IMR-90 (cell line): Measurements from ENCODE around the gene SLC48A1. TPM values are rescaled to one million over a fixed set of nuclear protein-coding genes. Genes with fewer than 3 reads are reported as not detected.

Source experiments
- ATAC-seq: fragments of 200-7000 bp; cut with Tn5 transposase; 2 replicates; pipeline ENCODE4 v1.9.1; 2020; ENCODE audit warnings: low read depth, mild to moderate bottlenecking, moderate library complexity
- BruUV-seq: library from RNA; stranded (reverse); fragments of 400-500 nt; replicated peaks from 2 replicates; lab custom pipeline; 2021; lab: Mats Ljungman, UMichigan
- CTCF ChIA-PET: fragments of 300-600 bp; formaldehyde crosslinking; extraction: SDS; loops from one replicate; lab custom pipeline; 2021; ENCODE audit warnings: antibody characterized with exemption; lab: Yijun Ruan, JAX
- POLR2A ChIA-PET: fragments of 300-600 bp; sonication (Branson Sonifier 250); formaldehyde crosslinking; loops from one replicate; lab custom pipeline; 2022; ENCODE audit warnings: antibody characterized with exemption; ENCODE audit not compliant: unreplicated experiment; lab: Charles Lee
- DNase-seq: peaks from one replicate; pipeline ENCODE4 v3.0.0; 2013
- H2AFZ ChIP-seq: replicated peaks from 2 replicates; pipeline ENCODE3; 2013; ENCODE audit warnings: low read length, mild to moderate bottlenecking; ENCODE audit not compliant: poor library complexity
- H2AK5ac ChIP-seq: 2 replicates; pipeline ENCODE4 v1.6.1; 2013; ENCODE audit warnings: low read depth, low read length, inconsistent platforms
- H2AK9ac ChIP-seq: replicated peaks from 2 replicates; pipeline ENCODE3; 2013; ENCODE audit warnings: mild to moderate bottlenecking, low read depth, low read length, moderate library complexity; ENCODE audit not compliant: poor library complexity
- H2BK120ac ChIP-seq: 2 replicates; pipeline ENCODE4 v1.6.1; 2013; ENCODE audit warnings: low read depth, low read length, inconsistent platforms
- H2BK15ac ChIP-seq: 3 replicates; pipeline ENCODE4 v1.6.1; 2013; ENCODE audit warnings: low read depth, low read length, inconsistent platforms
- H2BK20ac ChIP-seq: 2 replicates; pipeline ENCODE4 v1.6.1; 2013; ENCODE audit warnings: low read depth, mild to moderate bottlenecking, inconsistent platforms, low read length, moderate library complexity
- H2BK5ac ChIP-seq: 2 replicates; pipeline ENCODE4 v1.6.1; 2013; ENCODE audit warnings: mild to moderate bottlenecking, low read depth, low read length, inconsistent platforms; ENCODE audit not compliant: poor library complexity, severe bottlenecking
- H3K14ac ChIP-seq: replicated peaks from 2 replicates; pipeline ENCODE4 v1.6.1; 2013; ENCODE audit warnings: low read depth, low read length, inconsistent platforms
- H3K18ac ChIP-seq: 2 replicates; pipeline ENCODE4 v1.6.1; 2013; ENCODE audit warnings: low read depth, low read length, control low read depth
- H3K23ac ChIP-seq: 2 replicates; pipeline ENCODE4 v1.6.1; 2013; ENCODE audit warnings: low read depth, low read length, inconsistent platforms
- H3K27ac ChIP-seq: 2 replicates; pipeline ENCODE4 v1.5.1; 2013; ENCODE audit warnings: mild to moderate bottlenecking, control low read depth, low read length; ENCODE audit not compliant: insufficient read depth
- H3K27me3 ChIP-seq: 2 replicates; pipeline ENCODE4 v1.6.1; 2013; ENCODE audit warnings: low read length; ENCODE audit not compliant: control insufficient read depth, insufficient read depth
- H3K36me3 ChIP-seq: 2 replicates; pipeline ENCODE4 v1.6.1; 2013; ENCODE audit warnings: low read length, mixed read lengths; ENCODE audit not compliant: control insufficient read depth, insufficient read depth
- H3K4ac ChIP-seq: 2 replicates; pipeline ENCODE4 v1.6.1; 2013; ENCODE audit warnings: low read depth, low read length, inconsistent platforms
- H3K4me1 ChIP-seq: 2 replicates; pipeline ENCODE4 v1.6.1; 2013; ENCODE audit warnings: low read length, mixed read lengths; ENCODE audit not compliant: control insufficient read depth, insufficient read depth
- H3K4me2 ChIP-seq: 2 replicates; pipeline ENCODE4 v1.6.1; 2013; ENCODE audit warnings: low read depth, mild to moderate bottlenecking, control low read depth, low read length, moderate library complexity
- H3K4me3 ChIP-seq: 2 replicates; pipeline ENCODE4 v1.5.1; 2013; ENCODE audit warnings: low read depth, mild to moderate bottlenecking, control low read depth, low read length, moderate library complexity; ENCODE audit not compliant: insufficient read depth
- H3K56ac ChIP-seq: 2 replicates; pipeline ENCODE4 v1.6.1; 2013; ENCODE audit warnings: low read length, inconsistent platforms; ENCODE audit not compliant: insufficient read depth; ENCODE audit errors: extremely low read depth
- H3K79me1 ChIP-seq, 2 experiments: 2 replicates each; pipeline ENCODE4 v1.6.1; 2013; ENCODE audit warnings: low read length in 2 of 2, inconsistent platforms in 1 of 2, low read depth in 1 of 2
- H3K9ac ChIP-seq: 2 replicates; pipeline ENCODE4 v1.6.1; 2013; ENCODE audit warnings: low read depth, low read length, control low read depth
- H3K9me1 ChIP-seq: 2 replicates; pipeline ENCODE4 v1.6.1; 2013; ENCODE audit warnings: low read length, inconsistent platforms; ENCODE audit not compliant: insufficient read depth
- H3K9me3 ChIP-seq: 2 replicates; pipeline ENCODE4 v1.6.1; 2013; ENCODE audit warnings: low read length; ENCODE audit not compliant: control insufficient read depth, insufficient read depth
- H4K20me1 ChIP-seq: 2 replicates; pipeline ENCODE4 v1.6.1; 2013; ENCODE audit warnings: low read length, inconsistent platforms; ENCODE audit not compliant: insufficient read depth
- H4K5ac ChIP-seq: 2 replicates; pipeline ENCODE4 v1.6.1; 2013; ENCODE audit warnings: mild to moderate bottlenecking, low read depth, low read length, control low read depth
- H4K8ac ChIP-seq, 2 experiments: 2 replicates each; pipeline ENCODE4 v1.6.1; 2013; ENCODE audit warnings: low read depth in 2 of 2, low read length in 2 of 2, control low read depth in 1 of 2, inconsistent platforms in 1 of 2
- H4K91ac ChIP-seq: 2 replicates; pipeline ENCODE4 v1.6.1; 2013; ENCODE audit warnings: low read depth, low read length, inconsistent platforms; ENCODE audit not compliant: insufficient read depth
- FOS ChIP-seq: fragments of 150-350 bp; IDR thresholded peaks from 2 replicates; pipeline ENCODE4 v1.6.1; 2016; ENCODE audit warnings: low read depth, low read length
- MAZ ChIP-seq: IDR thresholded peaks from 2 replicates; pipeline ENCODE4 v1.6.1; 2012; ENCODE audit warnings: low read depth, mild to moderate bottlenecking, low read length, improper control_type of control experiment, moderate library complexity, borderline replicate concordance
- RFX5 ChIP-seq: IDR thresholded peaks from 2 replicates; pipeline ENCODE4 v1.8.0; 2012; ENCODE audit warnings: low read depth, mild to moderate bottlenecking, low read length, moderate library complexity
- SMC3 ChIP-seq: fragments of 150-350 bp; IDR thresholded peaks from 2 replicates; pipeline ENCODE4 v1.6.1; 2016; ENCODE audit warnings: low read depth, mild to moderate bottlenecking, antibody characterized with exemption, low read length, moderate library complexity
- WGBS, 2 experiments: methylation state at CpG; one replicate each; pipeline versions ENCODE4 v1.1.5 to v1.1.7; 2013; ENCODE audit warnings: missing lambda C conversion rate in 2 of 2; ENCODE audit not compliant: insufficient read length in 1 of 2; ENCODE audit errors: extremely low coverage in 2 of 2; 5-methylcytosine and 5-hydroxymethylcytosine counted together
- dilution Hi-C: fragments of 300-500 bp; cut with HindIII; formaldehyde crosslinking; loops from one replicate; pipeline ENCODE4 v1.14.3; 2018; ENCODE audit warnings: low sequenced_read_pairs; ENCODE audit not compliant: unreplicated experiment
- in situ Hi-C: fragments of 300-500 bp; cut with MboI; formaldehyde crosslinking; loops from 3 replicates; pipeline ENCODE4 v1.14.3; 2019; ENCODE audit warnings: low sequenced_read_pairs, inconsistent platforms, mixed read lengths
- intact Hi-C: fragments of 100-400 bp; cut with micrococcal nuclease; formaldehyde crosslinking; loops from 2 replicates; pipeline ENCODE4 v1.10.0; 2022
- polyA plus RNA-seq, 3 experiments: library from polyadenylated mRNA; depleted of rRNA; stranded (reverse); fragments of >200 nt; gene quantifications; 2 replicates each; pipeline ENCODE4 v1.2.3, GENCODE V29; 2012; ENCODE audit warnings: low replicate concordance in 1 of 3
- total RNA-seq: library from RNA; depleted of rRNA; stranded (reverse); fragments of >200 nt; gene quantifications from 2 replicates; pipeline ENCODE4 v1.2.3, GENCODE V29; 2012

SLC48A1 gene
- total and polyA plus RNA-seq, 2 of the 4 experiments (the other 2 are of a cell fraction), result 4.8 to 5.9 TPM

DNA sequence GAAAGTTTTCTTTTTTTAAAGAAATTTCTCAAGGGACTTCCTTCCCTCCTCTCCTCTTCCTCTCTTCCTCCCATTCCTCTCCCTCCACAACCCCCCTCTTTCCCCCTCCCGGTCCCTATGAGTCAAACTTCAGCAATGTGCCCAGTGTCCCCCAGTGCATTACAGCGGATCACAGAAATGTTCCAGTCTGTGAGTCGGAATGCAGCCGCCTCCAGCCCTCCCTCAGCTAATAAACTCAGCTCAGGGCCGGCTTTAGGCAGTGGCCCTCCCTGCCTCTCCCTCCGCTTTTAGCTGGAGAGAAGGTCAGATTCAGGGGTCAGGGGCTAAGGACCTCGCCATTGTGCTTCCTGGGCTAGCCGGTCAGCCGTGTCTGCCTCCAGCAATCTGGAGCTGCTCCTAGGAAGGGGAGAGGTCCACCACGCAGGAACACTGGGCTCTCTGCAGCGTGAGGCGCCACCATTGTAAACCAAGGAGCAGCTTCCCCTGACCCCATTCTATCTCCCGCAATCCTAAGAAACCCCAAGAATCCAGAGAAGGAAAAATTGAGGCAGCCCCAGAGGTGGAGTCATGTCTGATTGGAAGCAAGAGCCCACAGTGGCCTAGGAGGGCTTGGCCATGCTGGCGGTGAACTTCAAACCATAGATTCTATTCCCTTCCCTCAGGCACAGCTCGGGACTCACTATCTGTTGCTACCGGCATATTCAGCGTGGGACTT is 47.8 kb downstream of the SLC48A1 start:
- in situ Hi-C loops, result no loop called here
- peaks cover 0 to 32% of the 10 kb centered on the region in 2 experiments; a peak in 2 of 4 replicates for H3K79me1 ChIP-seq
- peak overlapping the region; percentile 100 for H3K23ac ChIP-seq
- TF ChIP-seq SMC3 (no peak), MAZ (peak; percentile 100), RFX5 (no peak), FOS (peak; percentile 87)
- peak overlapping the region; percentile 99 for H3K27ac ChIP-seq
- H3K27me3 ChIP-seq, result no peaks in the 10 kb centered on the region
- H3K9me1 ChIP-seq, result peaks cover 19% of the 10 kb centered on the region
- H3K18ac ChIP-seq, result peak overlapping the region; percentile 97
- ChIA-PET POLR2A (interaction anchor here (0.6 to 1.2 kb wide), 3 partner anchors 13 to 1552 kb away, joined by 3 to 4 read pairs (median 3); partner anchors contain the start of gene SLC38A1), CTCF (interaction anchor here (1.0 kb wide), 2 partner anchors 13 to 17 kb away, joined by 3 read pairs; no protein-coding TSS in a partner anchor)
- peak overlapping the region; percentile 99 for H3K14ac ChIP-seq
- H3K9me3 ChIP-seq, result no peaks in the 10 kb centered on the region
- H2BK120ac ChIP-seq, result peak overlapping the region; percentile 99
- H3K4me3 ChIP-seq, result peak overlapping the region; percentile 91
- dilution Hi-C loops, result no loop called here
- peak overlapping the region; percentile 100 for H2AK5ac ChIP-seq
- H2AK9ac ChIP-seq, result peak overlapping the region; percentile 100
- peak overlapping the region; percentile 99 for H4K91ac ChIP-seq
- H2BK5ac ChIP-seq, result peak overlapping the region; percentile 99
- H3K4me2 ChIP-seq, result peak overlapping the region; percentile 97
- peak overlapping the region; percentile 96 for H3K56ac ChIP-seq
- H3K36me3 ChIP-seq, result no peaks in the 10 kb centered on the region
- H2BK20ac ChIP-seq, result peak overlapping the region; percentile 86
- peak overlapping the region; percentile 99 for H3K9ac ChIP-seq
- H3K4me1 ChIP-seq, result peaks cover 39% of the 10 kb centered on the region
- H4K5ac ChIP-seq, result peak overlapping the region; percentile 99
- intact Hi-C loops, result no loop called here
- ATAC-seq (peak; percentile 74), DNase-seq (peak; percentile 95)
- peak overlapping the region; percentile 99 for H3K4ac ChIP-seq
- peak overlapping the region; percentile 99 to 100 for H4K8ac ChIP-seq
- BruUV-seq, result no TSS peak
- H2BK15ac ChIP-seq, result peak overlapping the region; percentile 99
- peaks cover 31% of the 10 kb centered on the region for H4K20me1 ChIP-seq
- peak overlapping the region; percentile 88 for H2AFZ ChIP-seq
- WGBS, 2 experiments, result 0% methylated on average over 2 of the region's 17 CpGs; no CpG with 5 or more reads in 1 of the 2 experiments
